ENCODE measurements around the gene FANCL. TPM values are rescaled to one million over a fixed set of nuclear protein-coding genes. Genes with fewer than 3 reads are reported as not detected.

Gene FANCL
- total RNA-seq, 6 donors from 2014 or later, result 5.7 to 30.4 (median 15.4) TPM

GRCh38 chr2:58206785-58207184 is 34.3 kb downstream of the FANCL start:
- Histone ChIP-seq H3K4me3 (no peak overlapping the region), H3K9me3 (peaks cover 0 to 5% (median 0%) of the 10 kb centered on the region in 4 donors)
- WGBS, 2 donors, result 93 to 95% methylated on average over 1 of the region's 1 CpG

GRCh38 chr2:58204195-58204959 is 36.7 kb downstream of the FANCL start:
- no peaks in the 10 kb centered on the region for H3K27me3 ChIP-seq
- no peak for ATAC-seq (ENCODE audit: low FRiP score in 2 of 2)
- DNase-seq, result no peak

More at GRCh38 chr2:58206785-58207184, 34.3 kb downstream of the FANCL start:
- no peak for DNase-seq
- TF ChIP-seq EP300 (IDR thresholded peaks at IDR 0.05), result no peak
- no peak for TF ChIP-seq CTCF (IDR thresholded peaks at IDR 0.05)
- TF ChIP-seq POLR2A (IDR thresholded peaks at IDR 0.05), result no peak
- no peak for TF ChIP-seq POLR2AphosphoS5 (IDR thresholded peaks at IDR 0.05)
- Histone ChIP-seq H3K27me3 (no peaks in the 10 kb centered on the region), H3K4me1 (peaks cover 0 to 5% (median 0%) of the 10 kb centered on the region in 4 donors), H3K36me3 (peaks cover 0 to 6% (median 1%) of the 10 kb centered on the region in 4 donors), H3K27ac (no peak overlapping the region)
- ATAC-seq (ENCODE audit: low FRiP score in 2 of 2), result no peak

GRCh38 chr2:58203018-58203417 is 38.1 kb downstream of the FANCL start:
- no peak for TF ChIP-seq POLR2A (IDR thresholded peaks at IDR 0.05)
- no peak for TF ChIP-seq CTCF (IDR thresholded peaks at IDR 0.05)
- no peak for TF ChIP-seq EP300 (IDR thresholded peaks at IDR 0.05)
- TF ChIP-seq POLR2AphosphoS5 (IDR thresholded peaks at IDR 0.05), result no peak
- no peak overlapping the region for H3K27ac ChIP-seq
- H3K4me1 ChIP-seq, result peaks cover 0 to 5% (median 0%) of the 10 kb centered on the region in 4 donors
- no peak for ATAC-seq (ENCODE audit: low FRiP score in 2 of 2)
- no peaks in the 10 kb centered on the region for H3K9me3 ChIP-seq
- H3K36me3 ChIP-seq, result peaks cover 0 to 7% (median 0%) of the 10 kb centered on the region in 4 donors
- no peaks in the 10 kb centered on the region for H3K27me3 ChIP-seq
- H3K4me3 ChIP-seq, result no peak overlapping the region
- no peak for DNase-seq

More at GRCh38 chr2:58204195-58204959, 36.7 kb downstream of the FANCL start:
- Histone ChIP-seq H3K36me3 (peaks cover 0 to 3% (median 0%) of the 10 kb centered on the region in 4 donors), H3K4me3 (no peak overlapping the region), H3K27ac (no peak overlapping the region), H3K9me3 (no peaks in the 10 kb centered on the region), H3K4me1 (peaks cover 0 to 5% (median 0%) of the 10 kb centered on the region in 4 donors)
- whole genome bisulfite sequencing, 2 donors, result 69 to 70% methylated on average over 6 of the region's 6 CpGs
- TF ChIP-seq CTCF (IDR thresholded peaks at IDR 0.05) (no peak), POLR2AphosphoS5 (IDR thresholded peaks at IDR 0.05) (no peak), EP300 (IDR thresholded peaks at IDR 0.05) (no peak), POLR2A (IDR thresholded peaks at IDR 0.05) (no peak)

- H3K4me1 ChIP-seq, result peaks cover 0 to 5% (median 0%) of the 10 kb centered on the region in 4 donors
- H3K9me3 ChIP-seq, result no peaks in the 10 kb centered on the region
- no peaks in the 10 kb centered on the region for H3K27me3 ChIP-seq
- TF ChIP-seq EP300 (IDR thresholded peaks at IDR 0.05), result no peak
- TF ChIP-seq POLR2AphosphoS5 (IDR thresholded peaks at IDR 0.05), result no peak
- no peak for TF ChIP-seq CTCF (IDR thresholded peaks at IDR 0.05)
- no peak for TF ChIP-seq POLR2A (IDR thresholded peaks at IDR 0.05)
- WGBS, 2 donors, result 69 to 90% methylated on average over 1 of the region's 1 CpG
- ATAC-seq (ENCODE audit: low FRiP score in 2 of 2) (no peak), DNase-seq (no peak)
- H3K27ac ChIP-seq, result no peak overlapping the region
- no peak overlapping the region for H3K4me3 ChIP-seq
- H3K36me3 ChIP-seq, result peaks cover 0 to 10% (median 0%) of the 10 kb centered on the region in 4 donors
These were observed 38.7 kb downstream of the FANCL start for GRCh38 chr2:58202404-58202803.
